ENCODE data around the gene GRID1.
A peak's percentile ranks its signal among the peaks of the same experiment; 100 is the strongest.

The GRID1 gene

GRCh38 chr10:86264481-86265231 lies 101.9 kb downstream of the GRID1 start:
- DNase-seq = peak; percentile 0

- no peak for DNase-seq
Measured at GRCh38 chr10:86263907-86264306, 102.7 kb downstream of the GRID1 start.

- DNase-seq = no peak
Measured at GRCh38 chr10:86263209-86263608, 103.4 kb downstream of the GRID1 start.

- DNase-seq = peak; percentile 65
Measured at GRCh38 chr10:86262688-86263181, 103.9 kb downstream of the GRID1 start.

GRCh38 chr10:86261941-86262687 lies 104.5 kb downstream of the GRID1 start:
- DNase-seq = peak; percentile 57

GRCh38 chr10:86261470-86261869 lies 105.1 kb downstream of the GRID1 start:
- DNase-seq = no peak

- no peak for DNase-seq
Measured at GRCh38 chr10:86260564-86260963, 106.0 kb downstream of the GRID1 start.

- no peak for DNase-seq
Measured at GRCh38 chr10:86259901-86260562, 106.6 kb downstream of the GRID1 start.

- no peak for DNase-seq
Measured at GRCh38 chr10:86258941-86259340, 107.7 kb downstream of the GRID1 start.

- DNase-seq = no peak
Measured at GRCh38 chr10:86258499-86258898, 108.1 kb downstream of the GRID1 start.

- DNase-seq = no peak
Measured at GRCh38 chr10:86257683-86258082, 108.9 kb downstream of the GRID1 start.

- DNase-seq = no peak
Measured at GRCh38 chr10:86256690-86257315, 109.8 kb downstream of the GRID1 start.

GRCh38 chr10:86255405-86256251 lies 111.0 kb downstream of the GRID1 start:
- DNase-seq = no peak

GRCh38 chr10:86254526-86255174 lies 111.9 kb downstream of the GRID1 start:
- DNase-seq = no peak

- no peak for DNase-seq
Measured at GRCh38 chr10:86254081-86254480, 112.5 kb downstream of the GRID1 start.

GRCh38 chr10:86253091-86254072 lies 113.2 kb downstream of the GRID1 start:
- DNase-seq = no peak

GRCh38 chr10:86252556-86252955 lies 114.0 kb downstream of the GRID1 start:
- DNase-seq = no peak

- DNase-seq = no peak
Measured at GRCh38 chr10:86252079-86252478, 114.5 kb downstream of the GRID1 start.

GRCh38 chr10:86251426-86251825 lies 115.2 kb downstream of the GRID1 start:
- DNase-seq = no peak

GRCh38 chr10:86250399-86250798 lies 116.2 kb downstream of the GRID1 start:
- no peak for DNase-seq

Measured in retina (tissue), 1 donor.